Measurements from ENCODE around the gene CD3G. TPM values are rescaled to one million over a fixed set of nuclear protein-coding genes. Genes with fewer than 3 reads are reported as not detected.
"Not testable (repeated sequence)": the region's sequence is repeated elsewhere in the genome, so short reads cannot be mapped to it uniquely, and the experiment has no call there.

Gene CD3G
- total RNA-seq, 2 experiments from 2014 or later = 227 to 232 TPM

- ChIA-PET POLR2A (no interaction called here), CTCF (interaction anchor here (1.5 kb wide), 1 partner anchor 109 kb away, joined by 4 read pairs; no protein-coding TSS in a partner anchor)
- Mint-ChIP-seq H3K27me3 (ENCODE audit: low read depth) (no peaks in the 10 kb centered on the region), H3K36me3 (ENCODE audit: low read depth) (peaks cover 74% of the 10 kb centered on the region), H3K9me3 (ENCODE audit: insufficient read depth) (no peaks in the 10 kb centered on the region), H3K4me3 (no peak overlapping the region), H3K27ac (no peak overlapping the region), H3K4me1 (ENCODE audit: low read depth) (no peaks in the 10 kb centered on the region)
- no peak for ATAC-seq
- DNase-seq = no peak
These were observed 35.4 kb downstream of the CD3G start for GRCh38 chr11:118379497-118379896.

DNA sequence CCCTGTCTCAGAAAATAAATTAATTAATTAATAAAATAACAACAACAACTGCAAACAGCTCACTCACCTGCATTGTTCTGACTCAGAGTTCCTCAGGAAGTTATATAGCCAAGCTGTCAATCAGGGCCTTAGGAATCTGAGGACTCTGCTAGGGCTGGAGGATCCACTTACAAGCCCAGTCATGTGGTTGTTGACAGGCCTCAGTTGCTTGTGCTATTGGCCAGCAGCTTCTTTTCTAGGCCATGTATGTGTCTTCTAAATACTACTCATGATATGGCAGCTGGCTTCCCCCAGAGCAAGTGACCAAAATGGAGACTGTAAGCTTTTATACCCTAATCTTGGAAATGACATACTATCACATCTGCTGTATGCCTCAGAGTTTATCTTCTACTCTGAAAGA lies 36.4 kb downstream of the CD3G start:
- H3K27ac Mint-ChIP-seq = peak overlapping the region; percentile 11
- no peak for ATAC-seq
- H3K9me3 Mint-ChIP-seq (ENCODE audit: insufficient read depth) = no peaks in the 10 kb centered on the region
- no peaks in the 10 kb centered on the region for H3K4me1 Mint-ChIP-seq (ENCODE audit: low read depth)
- H3K4me3 Mint-ChIP-seq = no peak overlapping the region
- no peak for DNase-seq
- CTCF ChIA-PET = no interaction called here
- POLR2A ChIA-PET = no interaction called here
- H3K36me3 Mint-ChIP-seq (ENCODE audit: low read depth) = peaks cover 72% of the 10 kb centered on the region
- no peaks in the 10 kb centered on the region for H3K27me3 Mint-ChIP-seq (ENCODE audit: low read depth)

DNA sequence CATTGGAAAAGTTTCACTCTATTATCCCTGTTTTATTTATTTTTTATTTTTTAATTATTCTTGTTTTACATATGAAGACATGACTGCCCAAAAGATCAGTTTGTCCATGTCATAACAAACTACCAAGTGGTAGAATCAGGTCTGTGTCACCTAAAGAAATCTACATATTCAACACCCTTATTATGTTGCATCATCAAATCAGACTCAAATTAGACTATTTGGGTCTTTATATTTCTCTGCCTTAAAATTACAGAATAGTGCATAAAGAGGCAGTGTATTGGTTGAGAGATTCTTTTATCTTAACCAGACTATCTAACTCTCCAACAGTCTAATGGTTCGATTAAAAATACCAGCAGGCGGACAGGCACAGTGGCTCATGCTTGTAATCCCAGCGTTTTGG lies 38.8 kb downstream of the CD3G start:
- DNase-seq (no peak), ATAC-seq (no peak)
- no peak overlapping the region for H3K4me3 Mint-ChIP-seq
- H3K4me1 Mint-ChIP-seq (ENCODE audit: low read depth) = no peaks in the 10 kb centered on the region
- peaks cover 75% of the 10 kb centered on the region for H3K36me3 Mint-ChIP-seq (ENCODE audit: low read depth)
- ChIA-PET POLR2A (no interaction called here), CTCF (no interaction called here)
- H3K9me3 Mint-ChIP-seq (ENCODE audit: insufficient read depth) = no peaks in the 10 kb centered on the region
- no peaks in the 10 kb centered on the region for H3K27me3 Mint-ChIP-seq (ENCODE audit: low read depth)
- H3K27ac Mint-ChIP-seq = no peak overlapping the region

DNA sequence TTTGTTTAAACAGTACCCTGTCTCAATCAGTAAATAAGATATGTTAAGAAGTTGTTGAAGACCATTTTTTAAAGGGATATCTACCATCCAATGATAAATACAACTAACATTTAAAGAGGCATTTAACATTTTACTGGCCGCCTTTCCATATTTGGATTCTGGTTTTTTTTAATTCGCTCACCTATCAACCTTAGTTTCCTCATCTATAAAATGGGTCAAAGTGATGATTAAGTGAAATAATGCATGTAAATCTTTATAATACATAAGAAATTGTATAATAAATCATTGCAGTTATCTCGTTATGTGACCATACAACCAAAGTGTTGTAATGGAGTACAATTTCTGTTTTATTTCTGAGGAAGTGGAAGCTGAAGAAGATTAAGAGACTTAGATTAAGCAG lies 39.5 kb downstream of the CD3G start:
- Mint-ChIP-seq H3K4me3 (no peak overlapping the region), H3K27ac (peak overlapping the region; percentile 15), H3K9me3 (ENCODE audit: insufficient read depth) (no peaks in the 10 kb centered on the region), H3K27me3 (ENCODE audit: low read depth) (no peaks in the 10 kb centered on the region), H3K4me1 (ENCODE audit: low read depth) (no peaks in the 10 kb centered on the region), H3K36me3 (ENCODE audit: low read depth) (peaks cover 75% of the 10 kb centered on the region)
- no peak for ATAC-seq
- no peak for DNase-seq
- POLR2A ChIA-PET = no interaction called here
- CTCF ChIA-PET = interaction anchor here (1.3 kb wide), 1 partner anchor 103 kb away, joined by 3 read pairs; no protein-coding TSS in a partner anchor

GRCh38 chr11:118396097-118396501 lies 52.0 kb downstream of the CD3G start:
- Mint-ChIP-seq H3K4me3 (peak overlapping the region; percentile 51), H3K4me1 (ENCODE audit: low read depth) (peaks cover 58% of the 10 kb centered on the region), H3K27ac (peak overlapping the region; percentile 91), H3K36me3 (ENCODE audit: low read depth) (peaks cover 56% of the 10 kb centered on the region), H3K9me3 (ENCODE audit: insufficient read depth) (no peaks in the 10 kb centered on the region), H3K27me3 (ENCODE audit: low read depth) (no peaks in the 10 kb centered on the region)
- POLR2A ChIA-PET = no interaction called here
- ATAC-seq = peak; percentile 10
- DNase-seq = peak; percentile 38
- CTCF ChIA-PET = interaction anchor here (0.8 to 1.3 kb wide), 2 partner anchors 92 to 96 kb away, joined by 3 read pairs; no protein-coding TSS in a partner anchor

GRCh38 chr11:118397448-118397847 lies 53.3 kb downstream of the CD3G start:
- peaks cover 59% of the 10 kb centered on the region for H3K36me3 Mint-ChIP-seq (ENCODE audit: low read depth)
- H3K27me3 Mint-ChIP-seq (ENCODE audit: low read depth) = no peaks in the 10 kb centered on the region
- CTCF ChIA-PET = interaction anchor here (1.4 to 3.1 kb wide), 6 partner anchors 34 to 102 kb away, joined by 3 to 18 read pairs (median 6); partner anchors contain the start of gene KMT2A
- DNase-seq (no peak), ATAC-seq (no peak)
- peak overlapping the region; percentile 65 for H3K27ac Mint-ChIP-seq
- H3K9me3 Mint-ChIP-seq (ENCODE audit: insufficient read depth) = no peaks in the 10 kb centered on the region
- H3K4me3 Mint-ChIP-seq = no peak overlapping the region
- POLR2A ChIA-PET = interaction anchor here (0.6 to 3.6 kb wide), 3 partner anchors 38 to 92 kb away, joined by 3 to 24 read pairs (median 3); partner anchors contain the start of gene KMT2A
- peaks cover 59% of the 10 kb centered on the region for H3K4me1 Mint-ChIP-seq (ENCODE audit: low read depth)

DNA sequence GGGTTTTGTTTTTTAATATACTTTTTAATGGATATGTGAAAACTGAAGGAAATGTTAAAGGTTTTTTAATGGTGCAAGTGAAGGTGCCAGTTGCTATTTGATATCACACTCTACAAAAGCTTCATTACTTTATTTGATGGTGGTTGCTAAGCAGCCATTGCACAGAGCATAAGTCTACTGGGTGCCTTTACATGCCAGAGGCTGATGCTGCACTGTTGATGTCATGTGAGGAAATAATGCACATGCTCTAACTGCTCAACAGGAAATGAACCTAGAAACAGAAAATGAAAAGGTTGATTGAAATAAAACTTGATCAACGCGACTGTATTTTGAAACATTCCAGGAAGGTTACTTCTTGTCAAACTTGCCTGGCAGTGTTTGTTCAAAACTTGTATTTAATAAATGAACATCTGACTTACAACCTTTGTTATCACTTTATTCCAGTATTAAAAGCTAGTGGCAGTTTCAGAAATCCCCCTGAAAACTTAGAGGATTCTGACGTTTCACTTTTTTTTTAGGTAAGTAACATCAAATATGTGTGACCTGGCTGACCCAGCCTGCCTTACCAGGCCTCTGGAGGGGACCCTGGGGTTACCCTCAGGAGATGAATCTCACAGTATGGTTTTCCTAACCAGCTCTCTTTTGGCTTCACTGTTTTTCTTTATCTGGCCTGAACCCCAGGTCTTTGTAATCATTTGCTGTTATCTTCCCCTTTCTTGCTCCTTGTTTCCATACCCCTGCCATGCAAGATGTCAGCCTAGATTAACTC lies 54.8 kb downstream of the CD3G start:
- ChIA-PET POLR2A (interaction anchor here (0.6 to 3.6 kb wide), 13 partner anchors 22 to 696 kb away, joined by 3 to 24 read pairs (median 4); partner anchors contain the start of genes CD3D, CD3E, DDX6 and JAML), CTCF (interaction anchor here (0.5 to 3.1 kb wide), 18 partner anchors 22 to 292 kb away, joined by 3 to 18 read pairs (median 3); partner anchors contain the start of genes ARCN1, CD3E and KMT2A)
- Mint-ChIP-seq H3K27me3 (ENCODE audit: low read depth) (no peaks in the 10 kb centered on the region), H3K27ac (peak overlapping the region; percentile 100), H3K4me3 (peak overlapping the region; percentile 98), H3K36me3 (ENCODE audit: low read depth) (peaks cover 55% of the 10 kb centered on the region), H3K9me3 (ENCODE audit: insufficient read depth) (no peaks in the 10 kb centered on the region), H3K4me1 (ENCODE audit: low read depth) (peaks cover 65% of the 10 kb centered on the region)
- ATAC-seq = peak; percentile 83
- peak; percentile 80 for DNase-seq

DNA sequence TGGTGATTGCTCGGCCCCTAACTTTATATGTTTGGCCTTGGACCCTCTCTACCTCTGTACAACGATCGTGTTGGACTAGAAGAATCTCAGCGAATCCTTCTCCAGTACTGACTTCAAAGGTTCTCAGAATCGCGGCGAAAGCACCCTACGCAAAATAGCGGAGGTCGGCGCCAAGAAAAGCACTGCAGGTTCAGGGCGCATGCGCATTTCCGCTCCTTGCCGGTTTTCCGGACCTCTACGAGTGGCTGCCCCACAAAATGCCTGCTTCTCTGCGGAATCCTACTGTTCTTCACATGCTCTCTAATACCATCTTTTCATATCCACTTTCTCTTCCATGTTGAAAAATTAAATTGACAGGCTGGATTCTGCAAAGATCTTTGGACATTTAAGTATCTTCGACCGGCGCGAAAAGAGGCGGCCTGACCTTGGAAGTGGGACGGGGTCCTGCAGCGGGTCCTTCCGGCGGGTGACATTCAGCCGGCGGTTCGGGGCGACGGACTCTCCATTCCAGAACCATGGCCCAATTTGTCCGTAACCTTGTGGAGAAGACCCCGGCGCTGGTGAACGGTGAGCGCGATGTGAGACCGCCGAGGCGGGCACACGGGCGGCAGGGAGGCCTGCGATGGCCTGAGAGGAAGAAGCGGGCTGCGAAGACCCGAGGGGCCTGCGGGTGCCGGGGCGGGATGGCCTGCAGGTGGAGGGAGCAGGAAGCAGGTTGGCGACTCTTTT lies 57.2 kb downstream of the CD3G start, which contains the start of gene ATP5MG:
ATP5MG (plus strand) TSS at position 456 of the 729 bp plus-strand sequence; CDS start at position 516, 60 bp downstream.
- POLR2A ChIA-PET = interaction anchor here (0.7 to 2.4 kb wide), 5 partner anchors 34 to 96 kb away, joined by 3 to 17 read pairs (median 4); partner anchors contain the start of genes KMT2A and UBE4A
- H3K4me1 Mint-ChIP-seq (ENCODE audit: low read depth) = peaks cover 69% of the 10 kb centered on the region
- peaks cover 56% of the 10 kb centered on the region for H3K36me3 Mint-ChIP-seq (ENCODE audit: low read depth)

DNA sequence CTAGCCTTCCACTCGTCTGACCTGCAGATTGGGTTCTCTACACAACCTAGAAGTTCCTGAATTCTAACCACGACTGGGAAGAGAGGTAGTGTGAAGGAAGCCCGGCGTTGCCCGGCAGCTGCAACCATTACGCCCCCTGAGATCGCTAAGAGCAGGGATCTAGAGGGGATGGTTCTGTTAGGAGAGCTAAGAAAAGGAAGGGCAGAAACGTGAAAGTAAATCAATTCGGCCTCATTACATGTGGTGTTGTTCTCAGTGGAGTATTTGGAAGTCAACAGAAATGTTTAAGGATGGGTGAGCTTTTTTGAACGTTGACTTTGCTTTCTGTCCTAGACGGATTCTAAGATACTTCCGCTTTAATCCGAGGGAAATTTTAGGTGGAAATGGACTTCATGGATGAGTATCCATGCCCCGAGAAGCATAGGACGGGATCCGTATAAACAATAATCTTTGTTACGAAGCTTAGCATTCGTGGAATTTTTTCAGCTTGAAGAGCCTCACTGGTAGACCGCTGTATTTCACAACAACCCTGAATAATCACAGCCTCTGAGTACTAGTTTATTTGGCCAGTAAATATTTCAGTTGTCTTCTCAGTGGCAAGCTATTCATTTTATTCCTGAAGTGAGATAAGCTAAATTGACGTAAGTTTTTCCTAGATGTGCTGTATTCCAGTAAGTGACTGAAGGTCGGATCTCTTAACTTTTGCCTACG lies 57.9 kb downstream of the CD3G start:
- Mint-ChIP-seq H3K36me3 (ENCODE audit: low read depth) (peaks cover 57% of the 10 kb centered on the region), H3K4me3 (peak overlapping the region; percentile 98), H3K27ac (peak overlapping the region; percentile 100), H3K27me3 (ENCODE audit: low read depth) (no peaks in the 10 kb centered on the region), H3K4me1 (ENCODE audit: low read depth) (peaks cover 67% of the 10 kb centered on the region), H3K9me3 (ENCODE audit: insufficient read depth) (no peaks in the 10 kb centered on the region)
- ATAC-seq (peak; percentile 8), DNase-seq (no peak)
- POLR2A ChIA-PET = interaction anchor here (0.8 to 2.4 kb wide), 4 partner anchors 34 to 98 kb away, joined by 4 to 17 read pairs (median 4); partner anchors contain the start of genes KMT2A and UBE4A
- CTCF ChIA-PET = interaction anchor here (0.6 to 1.8 kb wide), 13 partner anchors 11 to 596 kb away, joined by 3 to 9 read pairs (median 4); partner anchors contain the start of genes CENATAC and KMT2A

More for the DNA sequence above, 57.2 kb downstream of the CD3G start, which contains the start of gene ATP5MG:
- Mint-ChIP-seq H3K4me3 (peak within 1 kb of the TSS; percentile 98), H3K9me3 (ENCODE audit: insufficient read depth) (no peaks in the 10 kb centered on the region), H3K27me3 (ENCODE audit: low read depth) (no peaks in the 10 kb centered on the region), H3K27ac (peak within 1 kb of the TSS; percentile 100)
- peak; percentile 96 for DNase-seq
- CTCF ChIA-PET = interaction anchor here (0.6 to 1.8 kb wide), 8 partner anchors 34 to 202 kb away, joined by 3 to 9 read pairs (median 3); partner anchors contain the start of gene KMT2A
- peak; percentile 59 for ATAC-seq

GRCh38 chr11:118402594-118402993 lies 58.5 kb downstream of the CD3G start:
- ChIA-PET CTCF (interaction anchor here (0.7 to 1.8 kb wide), 13 partner anchors 10 to 595 kb away, joined by 3 to 9 read pairs (median 4); partner anchors contain the start of genes CENATAC and KMT2A), POLR2A (interaction anchor here (0.7 to 2.4 kb wide), 5 partner anchors 28 to 97 kb away, joined by 3 to 17 read pairs (median 4); partner anchors contain the start of genes KMT2A and UBE4A)
- Mint-ChIP-seq H3K27ac (peak overlapping the region; percentile 71), H3K4me1 (ENCODE audit: low read depth) (peaks cover 62% of the 10 kb centered on the region), H3K36me3 (ENCODE audit: low read depth) (peaks cover 59% of the 10 kb centered on the region), H3K4me3 (peak overlapping the region; percentile 98)
- not testable (repeated sequence) for DNase-seq; H3K27me3 Mint-ChIP-seq (ENCODE audit: low read depth); H3K9me3 Mint-ChIP-seq (ENCODE audit: insufficient read depth); ATAC-seq
